Measurements from ENCODE around the gene POLR3E.

DNA sequence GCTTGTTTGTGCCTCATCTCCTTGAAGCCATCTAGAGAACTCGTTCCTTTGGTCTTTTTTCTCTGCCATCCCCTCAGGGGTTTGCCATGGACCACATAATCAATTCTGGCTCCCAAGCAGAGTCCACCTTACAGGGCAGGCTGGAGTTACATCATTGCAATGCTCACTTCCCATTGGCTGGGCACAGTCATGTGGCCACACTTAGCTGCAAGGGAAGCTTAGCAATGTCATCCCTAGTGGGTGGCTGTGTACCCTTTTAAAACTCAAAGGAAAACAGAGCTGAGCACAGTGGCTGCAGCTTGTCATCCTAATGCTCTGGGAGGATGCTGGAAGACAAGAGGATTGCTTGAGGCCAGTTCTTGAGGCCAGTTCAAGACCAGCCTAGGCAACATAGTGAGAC lies 41.9 kb upstream of the POLR3E start:
- TF ChIP-seq POLR2A (IDR thresholded peaks at IDR 0.05; ENCODE audit: low read depth, low read length), result no peak
- no peak for TF ChIP-seq TAF1 (IDR thresholded peaks at IDR 0.05; ENCODE audit: borderline replicate concordance, low read depth, low read length)
- TF ChIP-seq POLR2AphosphoS5 (IDR thresholded peaks at IDR 0.05; ENCODE audit: low read depth, low read length), result no peak

Measured in GM12892 (cell line).